Measurements from ENCODE around the gene TIMM50.
A peak's percentile ranks its signal among the peaks of the same experiment; 100 is the strongest.

TIMM50 gene

GRCh38 chr19:39500543-39500942 is 19.9 kb downstream of the TIMM50 start:
- DNase-seq (ENCODE audit: low read depth) = no peak

DNA sequence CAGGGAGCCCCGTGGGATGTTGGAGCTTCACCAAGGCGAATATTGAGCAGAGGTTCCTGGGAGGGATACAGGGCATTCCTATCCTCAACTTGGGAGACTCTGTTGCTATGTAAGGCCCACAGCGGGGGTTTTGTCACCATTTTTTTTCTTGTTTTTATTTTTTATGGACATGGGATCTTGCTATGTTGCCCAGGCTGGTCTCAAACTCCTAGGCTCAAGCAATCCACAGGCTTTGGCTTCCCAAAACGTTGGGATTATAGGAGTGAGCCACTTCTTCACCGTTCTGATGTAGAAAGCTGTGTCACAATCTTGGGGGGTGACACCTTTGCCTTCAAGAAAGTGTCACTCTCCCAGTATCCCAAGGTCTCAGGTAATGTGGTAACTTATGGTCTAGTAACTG is 20.7 kb downstream of the TIMM50 start:
- DNase-seq (ENCODE audit: low read depth) = no peak

- DNase-seq (ENCODE audit: low read depth) = peak; percentile 65
Observed at GRCh38 chr19:39502640-39503417, 22.2 kb downstream of the TIMM50 start.

DNA sequence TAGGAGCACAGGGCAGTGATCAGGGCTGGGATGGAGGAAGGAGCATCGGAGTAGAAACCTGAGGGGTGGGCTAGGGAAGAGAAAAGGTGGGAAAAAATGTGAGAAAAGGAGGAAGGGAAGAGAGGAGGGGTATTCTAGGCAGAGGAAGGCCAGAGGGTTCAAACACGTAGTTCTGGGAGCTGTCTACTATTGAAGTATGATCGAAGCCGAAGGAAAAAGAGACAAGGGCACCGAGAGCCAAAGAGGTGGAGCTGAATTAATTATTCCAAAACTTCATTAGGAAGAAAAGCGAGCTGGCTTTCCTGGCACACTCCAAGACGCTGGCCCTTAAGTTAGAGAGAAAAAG is 25.9 kb downstream of the TIMM50 start:
- no peak for DNase-seq (ENCODE audit: low read depth)

DNA sequence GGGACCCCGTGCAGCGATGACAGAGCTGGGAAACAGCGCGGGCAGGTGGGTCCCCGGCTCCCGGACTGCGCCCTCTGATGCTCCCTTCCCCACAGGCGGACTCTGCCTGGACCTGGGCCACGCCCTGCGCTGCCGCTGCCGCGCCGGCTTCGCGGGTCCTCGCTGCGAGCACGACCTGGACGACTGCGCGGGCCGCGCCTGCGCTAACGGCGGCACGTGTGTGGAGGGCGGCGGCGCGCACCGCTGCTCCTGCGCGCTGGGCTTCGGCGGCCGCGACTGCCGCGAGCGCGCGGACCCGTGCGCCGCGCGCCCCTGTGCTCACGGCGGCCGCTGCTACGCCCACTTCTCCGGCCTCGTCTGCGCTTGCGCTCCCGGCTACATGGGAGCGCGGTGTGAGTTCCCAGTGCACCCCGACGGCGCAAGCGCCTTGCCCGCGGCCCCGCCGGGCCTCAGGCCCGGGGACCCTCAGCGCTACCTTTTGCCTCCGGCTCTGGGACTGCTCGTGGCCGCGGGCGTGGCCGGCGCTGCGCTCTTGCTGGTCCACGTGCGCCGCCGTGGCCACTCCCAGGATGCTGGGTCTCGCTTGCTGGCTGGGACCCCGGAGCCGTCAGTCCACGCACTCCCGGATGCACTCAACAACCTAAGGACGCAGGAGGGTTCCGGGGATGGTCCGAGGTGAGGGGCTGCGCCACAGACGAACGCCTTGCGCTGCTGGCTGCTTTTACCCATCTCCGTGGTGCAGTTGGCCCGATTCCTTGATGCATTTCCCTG is 26.5 kb downstream of the TIMM50 start:
- peak; percentile 38 for DNase-seq (ENCODE audit: low read depth)

DNA sequence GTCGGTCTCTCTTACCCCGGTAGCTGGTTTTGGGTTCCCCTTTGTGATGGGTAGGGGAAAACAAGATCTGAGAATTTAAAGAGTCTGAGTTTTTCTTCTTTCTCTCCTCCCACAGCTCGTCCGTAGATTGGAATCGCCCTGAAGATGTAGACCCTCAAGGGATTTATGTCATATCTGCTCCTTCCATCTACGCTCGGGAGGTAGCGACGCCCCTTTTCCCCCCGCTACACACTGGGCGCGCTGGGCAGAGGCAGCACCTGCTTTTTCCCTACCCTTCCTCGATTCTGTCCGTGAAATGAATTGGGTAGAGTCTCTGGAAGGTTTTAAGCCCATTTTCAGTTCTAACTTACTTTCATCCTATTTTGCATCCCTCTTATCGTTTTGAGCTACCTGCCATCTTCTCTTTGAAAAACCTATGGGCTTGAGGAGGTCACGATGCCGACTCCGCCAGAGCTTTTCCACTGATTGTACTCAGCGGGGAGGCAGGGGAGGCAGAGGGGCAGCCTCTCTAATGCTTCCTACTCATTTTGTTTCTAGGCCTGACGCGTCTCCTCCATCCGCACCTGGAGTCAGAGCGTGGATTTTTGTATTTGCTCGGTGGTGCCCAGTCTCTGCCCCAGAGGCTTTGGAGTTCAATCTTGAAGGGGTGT is 27.2 kb downstream of the TIMM50 start:
- no peak for DNase-seq (ENCODE audit: low read depth)

GRCh38 chr19:39508629-39509028 is 28.0 kb downstream of the TIMM50 start:
- DNase-seq (ENCODE audit: low read depth) = no peak

GRCh38 chr19:39509233-39509632 is 28.6 kb downstream of the TIMM50 start:
- DNase-seq (ENCODE audit: low read depth) = no peak

DNA sequence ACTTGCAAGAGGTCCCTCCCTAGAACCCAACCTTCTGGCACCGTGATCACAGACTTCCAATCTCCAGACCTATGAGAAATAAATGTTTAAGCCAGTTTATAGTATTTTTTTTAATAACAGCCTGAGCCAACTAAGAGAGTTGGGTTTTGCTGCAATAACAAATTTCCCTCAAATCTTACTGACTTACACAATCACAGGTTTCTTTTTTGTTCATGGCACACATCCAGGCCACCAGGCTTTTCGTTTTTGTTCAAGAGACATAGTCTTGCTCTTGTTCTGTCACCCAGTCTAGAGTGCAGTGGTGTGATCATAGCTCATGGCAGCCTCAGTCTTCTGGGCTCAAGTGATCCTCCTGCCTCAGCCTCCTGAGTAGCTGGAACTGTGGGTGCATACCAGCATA is 32.4 kb downstream of the TIMM50 start:
- no peak for DNase-seq (ENCODE audit: low read depth)

- no peak for DNase-seq (ENCODE audit: low read depth)
Observed at GRCh38 chr19:39514840-39515550, 34.4 kb downstream of the TIMM50 start, which contains the start of gene SELENOV. TSS of gene SELENOV (plus strand) at chr19:39515139. CDS start at chr19:39515213, 74 bp downstream.

- no peak for DNase-seq (ENCODE audit: low read depth)
Observed at GRCh38 chr19:39515551-39516191, 35.0 kb downstream of the TIMM50 start.

DNA sequence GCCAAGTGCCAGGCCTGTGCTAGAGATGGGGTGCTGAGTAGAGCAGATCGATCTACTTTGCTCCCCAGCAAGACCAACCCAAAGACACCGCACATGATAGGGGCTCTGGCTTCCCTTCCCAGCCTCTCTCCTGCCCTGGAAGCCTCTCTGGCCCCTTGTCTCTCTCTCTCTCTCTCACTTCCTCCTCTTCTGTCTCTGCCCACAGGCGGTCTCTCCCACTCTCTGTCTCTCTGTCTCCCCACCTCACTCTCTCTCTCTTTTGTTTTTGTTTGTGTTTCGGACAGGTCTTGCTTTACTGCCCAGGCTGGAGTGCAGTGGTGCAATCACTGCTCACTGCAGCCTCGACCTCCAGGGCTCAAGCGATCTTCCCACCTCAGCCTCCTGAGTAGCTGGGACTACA is 35.6 kb downstream of the TIMM50 start:
- DNase-seq (ENCODE audit: low read depth) = no peak

- DNase-seq (ENCODE audit: low read depth) = no peak
Observed at GRCh38 chr19:39517432-39517831, 36.8 kb downstream of the TIMM50 start.

- no peak for DNase-seq (ENCODE audit: low read depth)
Observed at GRCh38 chr19:39518458-39518857, 37.8 kb downstream of the TIMM50 start.

GRCh38 chr19:39518975-39519374 is 38.3 kb downstream of the TIMM50 start:
- no peak for DNase-seq (ENCODE audit: low read depth)

DNA sequence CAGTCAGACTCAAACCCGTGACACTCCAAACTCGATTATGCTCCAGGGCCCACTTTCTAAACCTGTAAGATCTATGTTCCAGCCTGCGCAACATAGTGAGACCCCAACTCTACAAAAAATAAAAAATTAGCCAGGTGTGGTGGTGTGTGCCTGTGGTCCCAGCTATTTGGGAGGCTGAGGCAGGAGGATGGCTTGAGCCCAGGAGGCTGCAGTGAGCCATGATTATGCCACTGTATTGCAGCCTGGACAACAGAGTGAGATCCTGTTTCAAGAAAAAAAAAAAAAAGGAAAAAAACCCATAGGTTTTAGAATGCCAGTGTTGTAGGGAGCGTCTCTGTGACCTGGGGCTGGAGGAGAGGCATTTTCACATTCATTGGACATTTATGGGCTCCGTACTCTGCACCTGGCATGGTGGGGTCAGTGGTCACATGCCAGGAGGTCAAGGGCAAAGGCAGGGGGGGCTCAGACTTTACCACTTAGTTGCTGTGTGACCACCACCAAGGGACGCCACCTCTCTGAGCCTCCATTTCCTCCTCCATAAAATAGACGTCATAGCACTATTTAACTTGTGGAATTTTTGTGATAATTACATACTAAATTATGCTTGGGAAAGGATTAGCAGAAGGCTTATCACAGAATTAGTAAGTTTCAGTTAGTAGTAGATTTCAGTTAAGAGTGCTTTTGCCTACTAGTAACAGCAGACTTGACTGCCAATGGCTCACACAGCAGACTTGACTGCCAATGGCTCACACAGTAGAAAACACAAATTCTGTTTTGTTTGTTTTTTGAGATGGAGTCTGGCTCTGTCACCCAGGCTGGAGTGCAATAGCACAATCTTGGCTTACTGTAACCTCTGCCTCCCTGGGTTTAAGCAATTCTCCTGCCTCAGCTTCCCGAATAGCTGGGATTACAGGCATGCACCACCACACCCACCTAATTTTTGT is 40.2 kb downstream of the TIMM50 start:
- DNase-seq (ENCODE audit: low read depth) = no peak

- no peak for DNase-seq (ENCODE audit: low read depth)
Observed at GRCh38 chr19:39524495-39524894, 43.9 kb downstream of the TIMM50 start.

DNA sequence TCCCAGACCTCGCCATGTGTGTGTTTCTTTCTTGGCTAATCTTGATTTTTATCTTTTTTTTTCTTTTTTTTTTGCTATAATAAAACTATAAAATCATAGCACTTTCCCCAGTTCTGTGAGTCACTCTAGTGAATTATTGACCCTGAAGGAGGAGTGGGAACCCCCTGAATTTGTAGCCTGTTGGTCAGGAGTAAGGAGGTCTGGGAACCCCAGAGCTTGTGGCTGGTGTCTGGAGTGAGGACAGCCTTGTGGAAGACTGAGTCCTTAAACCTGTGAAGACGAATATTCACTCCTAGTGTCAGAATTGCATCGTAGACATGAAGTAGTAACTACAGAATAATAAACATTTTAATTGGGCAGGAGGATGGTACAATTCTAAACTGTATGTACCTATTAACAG is 44.6 kb downstream of the TIMM50 start:
- no peak for DNase-seq (ENCODE audit: low read depth)

DNA sequence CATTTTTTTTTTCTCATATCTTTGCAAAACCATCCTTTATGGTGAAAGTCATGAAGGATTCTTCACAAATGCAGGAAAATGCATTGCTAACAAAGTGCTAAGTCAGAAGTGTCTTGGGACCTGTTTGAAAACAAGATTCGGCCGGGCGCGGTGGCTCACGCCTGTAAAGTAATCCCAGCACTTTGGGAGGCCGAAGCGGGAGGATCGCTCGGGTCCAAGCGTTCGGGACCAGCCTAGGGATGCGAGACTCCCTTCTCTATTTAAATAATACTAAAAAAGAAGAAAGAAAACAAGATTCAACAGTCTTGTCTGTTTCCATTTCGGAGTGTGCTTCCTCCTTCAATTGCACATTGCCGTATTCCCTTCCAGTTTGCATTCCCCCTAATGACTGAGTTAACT is 51.2 kb downstream of the TIMM50 start:
- no peak for DNase-seq (ENCODE audit: low read depth)

GRCh38 chr19:39532233-39533002 is 51.8 kb downstream of the TIMM50 start, which contains the start of gene EID2B:
TSS of gene EID2B (minus strand) at chr19:39532852. CDS start at chr19:39532802, 50 bp downstream.
- peak; percentile 92 for DNase-seq (ENCODE audit: low read depth)

Measured in stimulated activated CD4-positive, alpha-beta T cell treated with anti-CD3 and anti-CD28 coated beads, Interleukin-2, amount 100 ng/mL, for 4 hours (primary cell).